Measurements from ENCODE around the gene PRKCI.

GRCh38 chr3:170256597-170256996, 34.4 kb downstream of the PRKCI start:
- TF ChIP-seq CTCF (conservative IDR thresholded peaks at IDR 0.05; ENCODE audit: low read depth, low read length), result no peak
- TF ChIP-seq POLR2A (IDR thresholded peaks at IDR 0.05; ENCODE audit: low read depth, low read length), result no peak
